ENCODE results near the gene PREP. TPM values are rescaled to one million over a fixed set of nuclear protein-coding genes. Genes with fewer than 3 reads are reported as not detected.

Gene PREP
- total RNA-seq, 8 experiments from 2014 or later: 16.0 to 60.1 (median 25.4) TPM

- Histone ChIP-seq H3K4me1 (replicated peaks in 1 of 2) (peaks cover 9 to 23% of the 10 kb centered on the region in 2 donors), H3K27ac (no peak overlapping the region), H3K4me3 (no peak overlapping the region)
- 94 to 100% (median 100%) methylated on average over 2 to 5 of the region's 6 CpGs; no CpG with 5 or more reads in 1 of the 10 experiments for WGBS, 10 experiments
- in situ Hi-C loops (cut with MboI; ENCODE audit: low pct_unique_long_range_greater_than_20kb in 2 of 9, low sequenced_read_pairs in 9 of 9, unreplicated experiment in 9 of 9): no loop called here
- ATAC-seq (replicated peaks in 6 of 8): no peak
These were observed 85.0 kb downstream of the PREP start for GRCh38 chr6:105317607-105318533.

- ATAC-seq (replicated peaks in 6 of 8): no peak
- in situ Hi-C loops (cut with MboI; ENCODE audit: low pct_unique_long_range_greater_than_20kb in 2 of 9, low sequenced_read_pairs in 9 of 9, unreplicated experiment in 9 of 9): no loop called here
- H3K4me1 ChIP-seq (replicated peaks in 1 of 2): no peaks in the 10 kb centered on the region
- no peak overlapping the region for H3K27ac ChIP-seq
- H3K4me3 ChIP-seq: no peak overlapping the region
- WGBS, 10 experiments: 33 to 100% (median 48%) methylated on average over 1 to 3 of the region's 4 CpGs
These were observed 89.7 kb downstream of the PREP start for GRCh38 chr6:105313211-105313610.

DNA sequence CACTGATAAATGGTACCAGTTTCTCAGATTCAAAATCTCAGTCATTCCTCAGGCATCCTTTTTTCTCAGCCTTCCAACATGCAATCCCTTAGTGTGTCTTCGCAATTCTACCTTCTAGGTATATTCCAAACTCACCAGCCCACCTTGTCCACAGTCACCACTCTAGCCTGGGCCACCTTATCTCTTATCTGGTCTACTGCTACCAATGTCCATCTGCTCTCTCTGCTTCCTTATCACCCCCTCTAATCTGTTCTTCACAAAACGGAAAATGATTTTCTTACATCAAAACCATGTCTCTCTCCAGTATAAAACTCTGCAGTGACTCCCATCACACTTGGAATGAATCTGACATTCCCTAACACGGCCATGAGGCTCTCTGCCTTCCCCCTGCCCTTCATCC lies 91.9 kb downstream of the PREP start:
- in situ Hi-C loops (cut with MboI; ENCODE audit: low pct_unique_long_range_greater_than_20kb in 2 of 9, low sequenced_read_pairs in 9 of 9, unreplicated experiment in 9 of 9): no loop called here
- no peak for ATAC-seq (replicated peaks in 6 of 8)
- WGBS, 10 experiments: 88 to 100% (median 95%) methylated on average over 1 to 3 of the region's 3 CpGs; no CpG with 5 or more reads in 1 of the 10 experiments

GRCh38 chr6:105310371-105310770 lies 92.5 kb downstream of the PREP start:
- WGBS, 10 experiments: 50 to 100% (median 86%) methylated on average over 1 of the region's 1 CpG; no CpG with 5 or more reads in 3 of the 10 experiments
- H3K4me1 ChIP-seq (replicated peaks in 1 of 2): no peaks in the 10 kb centered on the region
- in situ Hi-C loops (cut with MboI; ENCODE audit: low pct_unique_long_range_greater_than_20kb in 2 of 9, low sequenced_read_pairs in 9 of 9, unreplicated experiment in 9 of 9): no loop called here
- peak in 1 of 8 experiments; percentile 62 for ATAC-seq (replicated peaks in 6 of 8)
- H3K27ac ChIP-seq: no peak overlapping the region
- H3K4me3 ChIP-seq: no peak overlapping the region

More for the DNA sequence above, 91.9 kb downstream of the PREP start:
- no peaks in the 10 kb centered on the region for H3K4me1 ChIP-seq (replicated peaks in 1 of 2)
- H3K4me3 ChIP-seq: no peak overlapping the region
- H3K27ac ChIP-seq: no peak overlapping the region

DNA sequence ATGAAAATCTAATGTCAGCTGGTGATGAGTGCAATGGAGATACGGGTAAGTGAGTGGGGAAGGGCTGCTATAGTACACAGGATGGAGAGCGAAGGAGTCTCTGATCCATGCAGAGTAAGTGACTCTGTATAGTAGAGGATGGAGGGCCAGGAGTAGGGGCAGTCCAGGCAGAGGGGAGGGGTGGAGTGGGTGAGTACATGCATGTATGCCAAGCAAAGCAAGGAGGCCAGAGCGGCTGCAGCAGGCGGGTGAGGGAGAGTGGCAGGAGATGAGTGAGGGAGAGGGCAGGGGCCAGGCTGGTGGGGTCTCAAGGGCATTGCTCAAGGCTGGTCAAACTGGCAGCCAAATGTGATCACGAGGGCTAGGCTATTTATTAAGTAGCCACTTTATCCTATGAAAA lies 94.0 kb downstream of the PREP start:
- WGBS, 10 experiments: 78 to 100% (median 100%) methylated on average over 1 to 2 of the region's 5 CpGs; no CpG with 5 or more reads in 3 of the 10 experiments
- in situ Hi-C loops (cut with MboI; ENCODE audit: low pct_unique_long_range_greater_than_20kb in 2 of 9, low sequenced_read_pairs in 9 of 9, unreplicated experiment in 9 of 9): no loop called here
- ATAC-seq (replicated peaks in 6 of 8): no peak
- no peak overlapping the region for H3K4me3 ChIP-seq
- no peak overlapping the region for H3K27ac ChIP-seq
- no peaks in the 10 kb centered on the region for H3K4me1 ChIP-seq (replicated peaks in 1 of 2)

DNA sequence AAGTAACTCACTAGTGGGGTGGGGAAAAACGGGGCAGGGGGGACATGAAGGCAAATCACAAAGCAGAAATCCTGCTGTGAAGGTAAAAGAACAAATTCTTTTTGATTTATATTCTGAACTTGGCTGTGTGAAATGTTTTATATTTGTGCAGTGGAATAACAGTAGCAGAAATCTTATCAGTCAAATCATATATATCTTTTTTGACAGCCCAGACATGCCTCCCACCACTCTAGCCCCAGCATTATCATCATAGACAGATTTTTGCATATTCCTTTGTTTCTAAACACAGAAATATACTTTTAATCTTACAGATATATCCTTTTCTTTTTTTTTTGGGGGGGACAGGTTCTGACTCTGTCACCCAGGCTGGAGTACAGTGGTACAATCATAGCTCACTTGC lies 97.4 kb downstream of the PREP start:
- Histone ChIP-seq H3K4me1 (replicated peaks in 1 of 2) (peaks cover 0 to 7% of the 10 kb centered on the region in 2 donors), H3K27ac (no peak overlapping the region), H3K4me3 (no peak overlapping the region)
- WGBS, 10 experiments: 33 to 86% (median 67%) methylated on average over 1 of the region's 1 CpG; no CpG with 5 or more reads in 6 of the 10 experiments
- no peak for ATAC-seq (replicated peaks in 6 of 8)
- in situ Hi-C loops (cut with MboI; ENCODE audit: low pct_unique_long_range_greater_than_20kb in 2 of 9, low sequenced_read_pairs in 9 of 9, unreplicated experiment in 9 of 9): no loop called here

GRCh38 chr6:105304825-105305224 lies 98.1 kb downstream of the PREP start:
- H3K4me3 ChIP-seq: no peak overlapping the region
- no peak for ATAC-seq (replicated peaks in 6 of 8)
- peaks cover 0 to 7% of the 10 kb centered on the region in 2 donors for H3K4me1 ChIP-seq (replicated peaks in 1 of 2)
- in situ Hi-C loops (cut with MboI; ENCODE audit: low pct_unique_long_range_greater_than_20kb in 2 of 9, low sequenced_read_pairs in 9 of 9, unreplicated experiment in 9 of 9): no loop called here
- no peak overlapping the region for H3K27ac ChIP-seq

GRCh38 chr6:105304366-105304765 lies 98.5 kb downstream of the PREP start:
- WGBS, 10 experiments: 90 to 100% (median 100%) methylated on average over 1 to 3 of the region's 3 CpGs; no CpG with 5 or more reads in 3 of the 10 experiments
- Histone ChIP-seq H3K4me3 (no peak overlapping the region), H3K4me1 (replicated peaks in 1 of 2) (peaks cover 0 to 7% of the 10 kb centered on the region in 2 donors), H3K27ac (no peak overlapping the region)
- no peak for ATAC-seq (replicated peaks in 6 of 8)
- in situ Hi-C loops (cut with MboI; ENCODE audit: low pct_unique_long_range_greater_than_20kb in 2 of 9, low sequenced_read_pairs in 9 of 9, unreplicated experiment in 9 of 9): no loop called here

GRCh38 chr6:105302617-105303128 lies 100.2 kb downstream of the PREP start:
- Histone ChIP-seq H3K27ac (no peak overlapping the region), H3K4me3 (no peak overlapping the region), H3K4me1 (replicated peaks in 1 of 2) (peaks cover 0 to 7% of the 10 kb centered on the region in 2 donors)
- no peak for ATAC-seq (replicated peaks in 6 of 8)
- 20 to 100% (median 98%) methylated on average over 1 to 13 of the region's 16 CpGs; no CpG with 5 or more reads in 4 of the 10 experiments for WGBS, 10 experiments
- in situ Hi-C loops (cut with MboI; ENCODE audit: low pct_unique_long_range_greater_than_20kb in 2 of 9, low sequenced_read_pairs in 9 of 9, unreplicated experiment in 9 of 9): no loop called here

DNA sequence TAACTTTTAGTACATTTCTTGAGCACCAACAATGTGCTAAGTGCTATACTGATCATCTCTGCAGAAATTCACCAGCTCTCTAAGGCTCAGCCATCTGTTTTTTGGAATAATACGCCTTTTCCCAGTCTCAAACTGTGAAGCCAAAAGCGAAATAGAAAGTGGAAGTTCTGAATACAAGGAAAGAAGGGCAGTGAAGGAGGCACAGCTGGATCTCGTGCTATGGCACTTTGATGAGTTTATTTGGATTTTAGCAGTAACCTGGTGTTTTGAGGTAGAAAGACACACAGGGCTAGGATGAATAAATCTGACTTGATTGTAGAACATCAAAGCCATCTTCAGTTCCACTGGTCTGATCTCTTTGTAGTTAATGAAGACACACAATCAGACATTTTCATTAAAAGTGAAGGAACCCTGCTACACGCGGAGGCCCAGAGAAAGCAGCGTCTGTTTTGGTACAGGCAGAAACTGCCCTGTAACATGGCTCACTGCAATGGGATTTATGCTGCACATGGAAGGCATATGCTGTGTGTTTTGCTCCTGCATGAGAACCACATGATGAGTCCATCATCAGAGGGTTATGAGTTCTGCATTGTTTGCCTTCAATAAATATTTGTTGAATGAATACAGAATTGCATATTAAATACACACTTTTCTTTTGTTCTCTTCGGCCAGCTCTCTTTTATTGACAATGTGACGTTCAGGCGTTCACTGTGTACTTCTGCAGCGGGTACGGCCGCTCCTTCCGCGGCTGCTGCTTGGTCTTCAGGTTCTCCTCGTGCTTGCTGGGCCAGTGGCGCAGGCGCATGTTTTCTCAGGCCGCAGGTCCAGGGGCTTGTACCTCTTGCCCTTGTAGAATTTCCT lies 100.9 kb downstream of the PREP start:
- in situ Hi-C loops (cut with MboI; ENCODE audit: low pct_unique_long_range_greater_than_20kb in 2 of 9, low sequenced_read_pairs in 9 of 9, unreplicated experiment in 9 of 9): no loop called here
- ATAC-seq (replicated peaks in 6 of 8): peak in 2 of 8 experiments; percentile 55 to 59
- WGBS, 10 experiments: 48 to 97% (median 89%) methylated on average over 3 to 18 of the region's 18 CpGs
- H3K4me3 ChIP-seq: no peak overlapping the region
- peaks cover 0 to 7% of the 10 kb centered on the region in 2 donors for H3K4me1 ChIP-seq (replicated peaks in 1 of 2)
- H3K27ac ChIP-seq: no peak overlapping the region

- no peak overlapping the region for H3K27ac ChIP-seq
- in situ Hi-C loops (cut with MboI; ENCODE audit: low pct_unique_long_range_greater_than_20kb in 2 of 9, low sequenced_read_pairs in 9 of 9, unreplicated experiment in 9 of 9): no loop called here
- WGBS, 10 experiments: 50 to 100% (median 92%) methylated on average over 1 to 4 of the region's 4 CpGs; no CpG with 5 or more reads in 5 of the 10 experiments
- no peak for ATAC-seq (replicated peaks in 6 of 8)
- no peak overlapping the region for H3K4me3 ChIP-seq
- peaks cover 0 to 7% of the 10 kb centered on the region in 2 donors for H3K4me1 ChIP-seq (replicated peaks in 1 of 2)
These were observed 101.8 kb downstream of the PREP start for GRCh38 chr6:105301072-105301503.

- in situ Hi-C loops (cut with MboI; ENCODE audit: low pct_unique_long_range_greater_than_20kb in 2 of 9, low sequenced_read_pairs in 9 of 9, unreplicated experiment in 9 of 9): no loop called here
- no peak overlapping the region for H3K4me3 ChIP-seq
- no peak overlapping the region for H3K27ac ChIP-seq
- 67 to 100% (median 97%) methylated on average over 1 to 5 of the region's 5 CpGs; no CpG with 5 or more reads in 1 of the 10 experiments for WGBS, 10 experiments
- H3K4me1 ChIP-seq (replicated peaks in 1 of 2): peaks cover 0 to 7% of the 10 kb centered on the region in 2 donors
- no peak for ATAC-seq (replicated peaks in 6 of 8)
These were observed 102.8 kb downstream of the PREP start for GRCh38 chr6:105300090-105300489.

GRCh38 chr6:105294129-105294528 lies 108.8 kb downstream of the PREP start:
- H3K27ac ChIP-seq: no peak overlapping the region
- ATAC-seq (replicated peaks in 6 of 8): no peak
- H3K4me3 ChIP-seq: no peak overlapping the region
- WGBS, 10 experiments: 63 to 100% (median 85%) methylated on average over 1 to 2 of the region's 2 CpGs; no CpG with 5 or more reads in 2 of the 10 experiments
- in situ Hi-C loops (cut with MboI; ENCODE audit: low pct_unique_long_range_greater_than_20kb in 2 of 9, low sequenced_read_pairs in 9 of 9, unreplicated experiment in 9 of 9): no loop called here
- no peaks in the 10 kb centered on the region for H3K4me1 ChIP-seq (replicated peaks in 1 of 2)
